ENCODE data around the gene ZRANB2.

ZRANB2 gene

GRCh38 chr1:71014178-71014579, 66.7 kb downstream of the ZRANB2 start:
- H3K27me3 ChIP-seq (ENCODE audit: insufficient read depth, low read length, poor library complexity), result no peaks in the 10 kb centered on the region
- H3K9me3 ChIP-seq (ENCODE audit: insufficient read depth, low read length, severe bottlenecking), result no peaks in the 10 kb centered on the region
- H3K9ac ChIP-seq (ENCODE audit: low read depth, low read length), result no peak overlapping the region
- no peaks in the 10 kb centered on the region for H3K36me3 ChIP-seq (ENCODE audit: insufficient read depth, low read length)
- no peak overlapping the region for H2AFZ ChIP-seq (ENCODE audit: low read depth, low read length)
- H4K20me1 ChIP-seq (ENCODE audit: insufficient read depth, low read length), result no peaks in the 10 kb centered on the region
- no peak overlapping the region for H3K4me2 ChIP-seq (ENCODE audit: insufficient read depth, low read length)
- no peak overlapping the region for H3K27ac ChIP-seq (ENCODE audit: low read length)
- no peak for ATAC-seq (ENCODE audit: insufficient read depth, low read depth)
- TF ChIP-seq EZH2 (IDR thresholded peaks at IDR 0.05; ENCODE audit: borderline replicate concordance, low read depth, low read length, severe bottlenecking), result no peak
- no peak for TF ChIP-seq CTCF (IDR thresholded peaks at IDR 0.05; ENCODE audit: borderline replicate concordance, extremely low read depth, low read length, poor library complexity, severe bottlenecking)
- H3K4me3 ChIP-seq (ENCODE audit: low read depth in 1 of 2, low read length in 2 of 2), result no peak overlapping the region
- no peaks in the 10 kb centered on the region for H3K79me2 ChIP-seq (ENCODE audit: insufficient read depth, low read length)
- DNase-seq, result no peak
- H3K4me1 ChIP-seq (ENCODE audit: insufficient read depth, low read length), result no peaks in the 10 kb centered on the region
